GM19240 (cell line): ENCODE results near the gene TAPBPL.
"Not testable (repeated sequence)": the region's sequence is repeated elsewhere in the genome, so short reads cannot be mapped to it uniquely, and the experiment has no call there.

Experiments used
- DNase-seq: peaks from one replicate; pipeline ENCODE4 v3.0.0; 2011; ENCODE audit warnings: low spot score; ENCODE audit not compliant: insufficient read length

Gene TAPBPL

DNA sequence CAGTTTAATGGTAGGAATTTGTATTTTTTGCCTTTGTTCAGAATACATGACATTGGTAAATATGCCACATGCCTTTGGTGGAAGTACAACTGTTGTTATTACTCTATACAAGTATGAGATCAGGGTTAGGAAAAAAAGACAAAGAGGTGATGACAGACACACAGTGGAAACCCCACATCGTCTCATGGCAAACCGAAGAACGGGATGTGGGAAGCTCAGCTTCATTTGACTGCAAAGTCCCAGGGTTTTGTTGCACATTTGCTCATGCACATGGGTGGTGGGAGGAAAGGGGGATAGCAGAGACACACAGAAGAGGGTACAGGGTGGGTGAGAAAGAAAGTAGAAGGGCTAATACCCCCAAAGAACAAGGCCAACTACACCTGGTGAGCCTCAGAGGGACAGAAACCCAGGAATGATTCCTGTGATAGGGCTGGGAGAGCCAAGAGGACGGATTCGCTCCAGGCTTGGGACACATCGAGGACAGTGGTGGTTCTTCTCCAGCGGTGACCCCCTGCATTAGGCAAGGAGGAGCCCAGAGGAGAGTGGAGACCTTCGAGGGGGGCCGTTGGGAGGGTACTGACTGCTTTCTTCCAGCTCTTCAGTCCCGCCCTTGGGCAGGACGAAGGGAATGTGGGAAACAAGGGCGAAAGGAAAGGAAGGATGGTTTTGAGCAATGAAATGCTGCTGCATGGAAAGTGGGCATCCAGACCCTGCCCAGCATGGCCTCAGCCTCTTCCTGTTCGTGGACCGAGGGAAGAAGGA lies 10.6 kb downstream of the TAPBPL start:
- no peak for DNase-seq

GRCh38 chr12:6463216-6463615 lies 11.4 kb downstream of the TAPBPL start:
- no peak for DNase-seq

DNA sequence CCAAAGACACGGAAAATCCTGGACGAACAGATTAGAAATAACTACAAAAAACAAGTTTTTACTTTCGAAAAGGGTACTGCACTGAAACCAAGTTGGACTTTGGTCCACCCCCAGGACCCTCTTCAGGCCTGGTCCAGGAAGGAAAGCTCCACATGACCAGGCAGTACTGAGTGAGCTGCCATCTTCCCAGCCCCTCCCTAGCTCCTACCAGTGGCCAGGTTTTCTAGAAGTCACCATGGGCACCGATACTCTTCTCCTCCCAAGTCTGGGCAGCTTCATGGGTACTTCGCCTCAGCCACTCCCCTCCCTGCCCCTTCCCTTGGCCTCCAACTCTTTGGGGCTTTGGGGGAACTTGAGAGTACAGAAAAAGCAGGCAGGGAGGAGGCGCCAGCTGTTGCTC lies 12.0 kb downstream of the TAPBPL start:
- no peak for DNase-seq

- no peak for DNase-seq
Measured at GRCh38 chr12:6464531-6464930, 12.7 kb downstream of the TAPBPL start.

DNA sequence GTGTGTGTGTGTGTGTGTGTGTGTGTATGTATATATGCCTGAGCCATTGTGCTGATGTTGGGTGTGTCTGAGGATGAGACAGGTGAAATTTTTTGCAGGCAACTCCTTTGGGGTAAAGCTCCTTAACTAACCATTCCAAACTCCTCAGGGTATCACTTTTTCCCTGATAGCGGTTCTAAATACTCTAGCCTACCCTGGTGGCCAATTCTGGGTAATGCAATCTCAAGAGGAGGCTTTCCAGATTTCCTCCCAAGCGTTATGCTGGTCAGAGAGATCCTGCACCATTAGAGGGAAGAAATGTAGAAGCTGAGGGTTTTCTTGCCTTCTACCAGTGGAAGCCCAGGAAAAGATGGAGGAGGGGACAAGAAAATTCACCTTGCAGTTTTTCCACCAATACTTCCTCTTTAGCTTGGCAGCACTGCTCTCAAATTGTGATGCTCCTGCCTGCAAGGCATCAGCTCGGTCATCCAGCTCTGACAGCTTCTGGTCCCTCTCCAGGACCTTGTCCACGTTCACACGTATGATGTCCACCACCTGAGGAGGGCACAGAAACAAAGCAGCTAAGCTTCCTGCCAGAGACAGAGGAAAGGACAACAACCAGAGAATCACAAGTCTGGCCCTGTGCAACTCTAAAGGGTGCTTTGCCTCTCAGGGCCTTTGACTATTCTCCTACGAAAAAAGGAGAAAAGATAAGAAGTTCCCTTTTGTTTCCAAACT lies 13.8 kb downstream of the TAPBPL start:
- no peak for DNase-seq

DNA sequence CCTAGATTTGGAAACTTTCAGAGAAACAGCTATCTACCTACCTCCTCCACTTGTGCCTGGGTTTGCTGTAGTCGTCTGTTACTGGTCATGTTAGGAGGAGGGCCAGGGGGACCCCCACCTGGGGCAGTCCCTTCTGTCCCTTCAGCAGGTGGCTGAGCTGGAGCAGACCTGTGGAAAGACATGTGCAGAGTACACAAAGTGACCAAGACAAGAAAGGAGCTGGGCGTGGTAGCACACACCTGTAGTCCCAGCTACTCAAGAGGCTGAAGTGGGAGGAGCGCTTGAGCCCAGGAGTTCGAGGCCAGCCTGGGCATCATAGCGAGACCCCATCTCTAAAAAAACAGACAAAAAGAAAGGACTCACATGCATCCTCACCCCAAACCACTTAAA lies 14.3 kb downstream of the TAPBPL start:
- no peak for DNase-seq

DNA sequence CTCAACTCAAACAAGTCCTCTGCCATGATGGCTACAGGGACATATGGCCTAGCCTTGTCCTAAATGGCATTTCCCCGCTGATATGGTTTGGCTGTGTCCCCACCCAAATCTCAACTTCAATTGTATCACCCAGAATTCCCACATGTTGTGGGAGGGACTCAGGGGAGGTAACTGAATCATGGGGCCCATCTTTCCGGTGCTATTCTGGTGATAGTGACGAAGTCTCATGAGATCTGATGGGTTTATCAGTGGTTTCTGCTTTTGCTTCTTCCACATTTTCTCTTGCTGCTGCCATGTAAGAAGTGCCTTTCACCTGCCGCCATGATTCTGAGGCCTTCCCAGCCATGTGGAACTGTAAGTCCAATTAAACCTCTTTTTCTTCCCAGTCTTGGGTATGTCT lies 14.9 kb downstream of the TAPBPL start:
- not testable (repeated sequence) for DNase-seq

GRCh38 chr12:6467571-6468282 lies 15.9 kb downstream of the TAPBPL start:
- not testable (repeated sequence) for DNase-seq

GRCh38 chr12:6468283-6468575 lies 16.4 kb downstream of the TAPBPL start:
- no peak for DNase-seq

- DNase-seq, result no peak
Measured at GRCh38 chr12:6469092-6469491, 17.2 kb downstream of the TAPBPL start.

DNA sequence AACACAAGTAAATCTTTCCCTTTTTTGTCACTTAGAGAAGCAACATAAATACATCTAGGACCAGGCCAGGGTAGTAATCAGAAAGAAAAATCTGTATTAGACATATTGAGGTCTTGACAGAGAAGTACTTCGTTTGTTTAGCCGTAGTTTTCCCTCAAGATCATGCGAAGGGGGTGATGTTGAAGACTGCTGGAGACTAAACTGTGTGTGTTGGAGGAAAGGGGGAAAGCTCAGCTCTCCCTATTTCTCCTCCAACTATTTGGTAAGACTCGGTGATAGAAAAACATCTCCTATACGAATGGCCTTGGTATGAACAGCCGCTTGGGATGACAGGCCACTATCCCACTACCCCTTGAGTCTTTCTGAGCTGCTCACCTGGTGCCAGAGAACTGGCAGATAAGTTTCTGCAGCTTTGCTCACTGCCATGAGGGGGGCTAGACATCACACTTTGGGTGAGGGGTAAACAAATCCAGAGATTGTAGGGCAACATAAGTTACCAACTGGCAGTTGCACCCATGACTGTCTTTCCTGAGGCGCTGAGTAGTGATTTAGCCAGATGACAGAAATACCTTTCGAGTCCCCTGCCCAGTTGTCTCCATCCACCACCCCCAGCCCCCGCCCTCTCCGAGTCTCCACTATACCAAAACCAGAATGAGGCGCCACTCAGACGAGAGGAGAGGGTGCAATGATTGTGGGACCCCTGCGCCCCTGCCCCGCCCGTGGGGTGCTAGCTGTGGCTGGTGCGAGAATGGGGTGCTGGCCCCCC lies 17.9 kb downstream of the TAPBPL start:
- DNase-seq, result no peak

- peak; percentile 94 for DNase-seq
Measured at GRCh38 chr12:6470375-6471163, 18.7 kb downstream of the TAPBPL start, which contains the start of gene VAMP1. Gene VAMP1 (minus strand): TSS chr12:6470677. CDS start chr12:6470531, 146 bp downstream.

DNA sequence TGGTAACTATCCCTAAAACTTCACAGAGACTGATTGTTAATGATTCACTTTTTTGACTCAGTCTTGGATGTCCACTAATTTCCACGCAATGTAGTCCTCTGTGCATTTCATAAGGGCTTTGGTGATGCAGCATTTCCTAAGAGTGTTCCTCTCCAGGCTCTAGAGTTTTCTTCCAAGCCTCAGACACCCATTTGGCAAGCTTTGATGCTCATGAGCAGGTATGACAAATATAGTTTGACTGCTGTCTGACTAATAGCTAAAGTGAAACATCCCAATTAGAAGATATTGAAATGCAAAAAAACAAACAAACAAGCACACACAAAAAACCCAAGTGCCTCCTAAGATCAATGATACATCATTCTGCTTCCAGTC lies 20.1 kb downstream of the TAPBPL start:
- no peak for DNase-seq

DNA sequence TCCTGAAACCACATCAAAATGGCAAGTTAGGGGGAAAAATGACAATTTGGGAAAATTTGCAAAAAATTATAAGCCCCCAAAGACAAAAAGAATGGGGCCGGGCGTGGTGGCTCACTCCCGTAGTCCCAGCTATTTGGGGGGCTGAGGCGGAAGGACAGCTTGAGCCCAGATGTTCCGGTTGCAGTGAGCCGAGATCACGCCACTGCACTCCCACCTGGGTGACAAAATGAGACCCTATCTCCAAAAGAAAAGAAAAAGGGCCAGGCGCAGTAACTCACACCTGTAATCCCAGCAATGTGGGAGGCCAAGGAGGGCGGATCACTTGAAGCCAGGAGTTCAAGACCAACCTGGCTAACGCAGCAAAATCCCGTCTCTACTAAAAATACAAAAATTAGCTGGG lies 20.6 kb downstream of the TAPBPL start:
- DNase-seq, result no peak

DNA sequence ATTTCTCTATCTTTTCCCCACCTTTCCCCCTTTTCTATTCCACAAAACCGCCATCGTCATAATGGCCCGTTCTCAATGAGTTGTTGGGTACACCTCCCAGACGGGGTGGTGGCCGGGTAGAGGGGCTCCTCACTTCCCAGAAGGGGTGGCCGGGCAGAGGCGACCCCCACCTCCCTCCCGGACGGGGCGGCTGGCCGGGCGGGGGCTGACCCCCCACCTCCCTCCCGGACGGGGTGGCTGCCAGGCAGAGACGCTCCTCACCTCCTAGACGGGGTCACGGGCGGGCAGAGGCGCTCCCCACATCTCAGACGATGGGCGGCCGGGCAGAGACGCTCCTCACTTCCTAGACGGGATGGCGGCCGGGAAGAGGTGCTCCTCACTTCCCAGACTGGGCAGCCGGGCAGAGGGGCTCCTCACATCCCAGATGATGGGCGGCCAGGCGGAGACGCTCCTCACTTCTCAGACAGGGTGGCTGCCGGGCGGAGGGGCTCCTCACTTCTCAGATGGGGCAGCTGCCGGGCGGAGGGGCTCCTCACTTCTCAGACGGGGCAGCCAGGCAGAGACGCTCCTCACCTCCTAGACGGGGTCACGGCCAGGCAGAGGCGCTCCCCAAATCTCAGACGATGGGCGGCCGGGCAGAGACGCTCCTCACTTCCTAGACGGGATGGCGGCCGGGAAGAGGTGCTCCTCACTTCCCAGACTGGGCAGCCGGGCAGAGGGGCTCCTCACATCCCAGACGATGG lies 23.6 kb downstream of the TAPBPL start:
- DNase-seq, result not testable (repeated sequence)

GRCh38 chr12:6476489-6476888 lies 24.6 kb downstream of the TAPBPL start:
- DNase-seq, result no peak

DNA sequence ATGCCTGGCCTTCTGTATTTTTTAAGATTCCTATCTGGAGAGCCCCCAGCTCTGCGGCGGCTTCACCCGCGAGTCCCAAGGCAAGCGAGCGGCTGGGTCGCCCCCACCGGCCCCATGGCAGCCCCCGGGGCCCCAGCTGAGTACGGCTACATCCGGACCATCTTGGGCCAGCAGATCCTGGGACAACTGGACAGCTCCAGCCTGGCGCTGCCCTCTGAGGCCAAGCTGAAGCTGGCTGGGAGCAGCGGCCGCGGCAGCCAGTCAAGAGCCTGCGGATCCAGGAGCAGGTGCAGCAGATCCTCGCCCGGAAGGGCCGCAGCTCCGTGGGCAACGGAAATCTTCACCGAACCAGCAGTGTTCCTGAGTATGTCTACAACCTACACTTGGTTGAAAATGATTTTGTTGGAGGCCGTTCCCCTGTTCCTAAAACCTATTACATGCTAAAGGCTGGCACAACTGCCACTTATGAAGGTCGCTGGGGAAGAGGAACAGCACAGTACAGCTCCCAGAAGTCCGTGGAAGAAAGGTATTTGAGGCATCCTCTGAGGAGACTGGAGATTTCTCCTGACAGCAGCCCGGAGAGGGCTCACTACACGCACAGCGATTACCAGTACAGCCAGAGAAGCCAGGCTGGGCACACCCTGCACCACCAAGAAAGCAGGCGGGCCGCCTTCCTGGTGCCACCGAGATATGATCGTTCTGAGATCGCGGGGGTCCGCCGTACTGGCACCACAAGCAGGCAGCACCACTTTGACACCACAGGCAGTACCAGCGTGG lies 25.9 kb downstream of the TAPBPL start:
- DNase-seq, result not testable (repeated sequence)

- DNase-seq, result no peak
Measured at GRCh38 chr12:6478416-6478815, 26.6 kb downstream of the TAPBPL start.

- no peak for DNase-seq
Measured at GRCh38 chr12:6488240-6488639, 36.4 kb downstream of the TAPBPL start.
